ENCODE data around the gene LAMC1. TPM values are rescaled to one million over a fixed set of nuclear protein-coding genes. Genes with fewer than 3 reads are reported as not detected.
"Not testable (repeated sequence)": the region's sequence is repeated elsewhere in the genome, so short reads cannot be mapped to it uniquely, and the experiment has no call there.

LAMC1 gene
- total RNA-seq, 1 donor from 2014 or later, result 1,032 TPM

DNA sequence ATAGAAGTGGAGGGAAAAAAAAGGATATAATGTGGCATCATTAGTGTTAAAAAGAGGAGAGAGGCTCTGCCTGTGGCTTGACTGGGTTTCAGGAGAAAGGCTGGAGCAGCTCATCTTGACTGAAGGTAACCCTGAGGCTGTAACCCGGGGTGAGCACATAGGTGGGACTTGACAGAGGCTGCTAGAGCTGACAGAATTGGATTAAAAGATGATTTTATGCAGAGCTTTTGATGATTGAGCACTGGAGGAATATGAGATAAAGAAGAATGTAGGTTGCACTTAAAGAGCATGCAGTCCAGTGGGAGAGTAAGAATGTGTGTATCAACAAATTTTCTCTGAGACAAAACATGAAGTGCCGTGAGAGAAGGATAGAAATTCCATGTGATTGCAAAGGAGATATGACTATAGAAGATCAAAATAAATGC, 17.3 kb downstream of the LAMC1 start:
- no peak for DNase-seq (ENCODE audit: extremely low read depth, low read depth, low spot score)

DNA sequence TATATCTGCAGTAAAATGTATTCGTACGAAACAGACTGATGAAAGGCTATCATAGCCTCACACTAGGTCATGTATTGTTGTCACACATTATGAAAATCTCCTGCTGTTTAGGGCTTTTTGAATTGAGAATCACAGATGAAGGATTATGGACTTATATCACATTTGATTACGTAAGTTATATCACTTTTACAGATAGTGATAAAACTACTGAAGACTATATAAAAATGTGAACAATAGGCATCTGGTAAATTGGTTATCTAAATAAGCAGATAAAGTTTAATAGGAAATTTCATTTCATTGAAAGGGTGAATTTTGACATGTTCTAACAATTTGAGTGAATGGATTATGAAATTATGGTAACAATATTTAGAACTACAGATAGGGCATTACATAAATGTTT, 20.0 kb downstream of the LAMC1 start:
- DNase-seq (ENCODE audit: extremely low read depth, low read depth, low spot score), result no peak

DNA sequence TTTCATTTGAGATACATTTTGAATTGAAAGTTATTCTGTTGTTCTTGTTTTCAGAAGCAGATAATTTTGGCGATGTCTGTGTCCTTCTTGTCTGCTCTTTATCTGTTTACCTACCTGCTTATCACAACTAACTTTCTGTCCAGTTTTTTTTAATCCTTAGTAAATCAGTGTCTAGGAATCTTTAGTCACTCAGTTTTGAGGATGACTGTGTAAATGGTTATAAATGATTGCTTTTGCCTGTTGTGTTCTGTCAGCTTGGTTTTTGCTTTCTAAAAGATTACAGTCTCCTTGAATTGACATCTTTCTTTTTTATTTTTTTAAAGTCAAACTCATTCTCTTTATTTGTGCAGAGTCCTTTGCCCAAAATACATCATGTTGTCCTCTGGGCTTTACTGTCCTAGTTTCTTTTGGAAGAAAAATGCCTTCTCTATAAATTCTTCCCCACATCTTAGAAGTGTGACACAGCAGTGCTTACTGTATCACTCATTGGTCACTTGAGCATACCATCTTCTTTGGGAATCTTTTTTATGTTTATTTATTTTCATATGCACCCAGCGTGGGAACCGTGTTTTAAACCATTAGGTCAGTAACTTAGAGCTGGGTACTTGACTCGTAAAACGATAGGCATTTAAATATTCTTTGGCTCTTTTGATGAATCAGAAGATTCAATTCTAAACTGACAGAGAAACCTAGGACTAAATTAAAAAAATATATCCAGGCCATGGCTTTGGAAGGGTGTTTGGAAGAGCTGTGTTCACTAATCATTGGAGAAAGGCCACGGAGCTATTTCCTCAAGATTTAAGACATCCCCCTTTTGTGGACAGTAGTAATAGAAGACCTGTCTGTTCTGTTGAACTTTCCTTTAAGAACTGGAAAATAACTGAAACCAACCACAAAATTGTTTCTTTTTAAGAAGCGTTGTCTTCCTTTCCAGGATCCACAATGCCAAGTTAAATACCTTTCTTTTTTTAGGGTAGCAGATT, 20.9 kb downstream of the LAMC1 start:
- DNase-seq (ENCODE audit: extremely low read depth, low read depth, low spot score), result no peak

DNA sequence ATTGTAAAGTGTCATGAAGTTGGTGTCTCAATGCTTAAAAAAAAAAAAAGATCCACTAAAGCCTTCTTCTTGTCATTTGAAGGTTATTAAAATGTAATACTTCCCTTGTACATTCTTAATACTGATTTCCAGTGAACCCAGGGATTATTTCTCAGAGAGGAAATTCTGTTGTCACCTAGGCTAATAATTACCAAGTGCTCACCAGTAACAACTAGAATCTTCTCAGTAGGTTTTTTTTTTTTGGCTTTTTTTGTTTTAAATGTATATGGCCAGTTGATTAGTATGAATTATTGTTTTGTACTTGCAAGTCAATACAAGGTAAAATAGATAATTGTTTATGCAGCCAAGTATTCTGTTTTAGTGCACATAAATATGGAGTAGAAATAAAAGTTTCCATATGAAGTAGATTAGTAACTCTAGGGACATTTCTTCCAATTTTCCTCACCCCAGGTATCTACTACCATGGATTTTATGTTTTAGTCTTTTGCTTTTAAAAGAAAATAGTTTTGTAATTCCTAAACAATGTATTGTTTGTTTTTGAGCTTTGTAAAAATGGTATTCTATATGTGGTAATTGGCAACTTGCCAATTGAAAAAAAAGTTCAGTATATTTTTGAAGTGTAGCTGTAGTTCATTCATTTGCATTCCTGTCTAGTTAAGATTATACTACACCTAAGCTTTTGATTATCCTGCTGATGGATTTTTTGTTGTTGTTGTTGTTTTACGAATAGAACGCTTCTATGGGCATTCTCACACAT, 21.9 kb downstream of the LAMC1 start:
- no peak for DNase-seq (ENCODE audit: extremely low read depth, low read depth, low spot score)

DNA sequence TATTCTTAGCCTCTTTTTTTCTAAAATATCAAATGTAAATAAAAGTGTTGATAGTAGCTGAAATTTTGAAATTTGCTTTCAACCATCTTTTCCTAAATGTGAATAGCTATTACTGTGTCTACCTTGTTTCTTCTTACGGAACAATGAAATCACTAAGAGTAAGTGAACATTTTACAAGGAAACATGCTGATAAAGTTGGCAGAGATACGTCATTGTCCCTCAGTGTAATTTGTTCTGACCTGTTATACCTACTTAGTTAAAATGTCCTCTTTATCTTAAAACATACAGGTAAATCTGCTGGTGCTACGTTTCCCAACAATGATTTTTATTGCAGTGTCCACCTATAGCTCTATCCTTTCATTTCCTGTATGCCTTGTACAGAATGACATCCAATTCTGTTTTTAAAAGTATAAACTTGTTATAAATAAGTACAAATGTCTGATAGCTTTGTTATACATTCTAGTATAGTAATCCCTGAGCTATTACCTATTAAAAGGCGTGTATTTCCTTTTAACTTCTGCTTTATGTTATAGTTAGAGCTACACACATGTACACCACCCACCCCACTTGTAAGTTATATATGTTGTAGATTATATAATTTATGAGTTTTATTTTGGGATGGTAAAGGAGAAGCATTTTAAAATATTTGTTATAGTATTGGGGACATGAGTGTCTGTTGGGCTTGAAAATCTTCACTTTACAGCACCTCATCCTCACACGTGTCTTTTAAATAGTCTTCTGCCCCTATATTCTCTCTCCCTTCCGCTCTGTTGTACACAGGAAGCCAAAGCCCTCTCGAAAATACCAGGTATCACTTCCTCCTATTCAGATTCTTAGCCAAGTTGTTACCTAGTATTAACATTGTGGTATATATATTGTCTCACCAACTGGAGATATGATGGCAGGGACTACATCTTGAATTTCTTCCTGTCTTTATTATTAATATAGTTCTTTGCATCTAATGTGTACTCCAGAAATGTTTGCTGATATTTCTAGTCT, 25.2 kb downstream of the LAMC1 start:
- no peak for DNase-seq (ENCODE audit: extremely low read depth, low read depth, low spot score)

DNA sequence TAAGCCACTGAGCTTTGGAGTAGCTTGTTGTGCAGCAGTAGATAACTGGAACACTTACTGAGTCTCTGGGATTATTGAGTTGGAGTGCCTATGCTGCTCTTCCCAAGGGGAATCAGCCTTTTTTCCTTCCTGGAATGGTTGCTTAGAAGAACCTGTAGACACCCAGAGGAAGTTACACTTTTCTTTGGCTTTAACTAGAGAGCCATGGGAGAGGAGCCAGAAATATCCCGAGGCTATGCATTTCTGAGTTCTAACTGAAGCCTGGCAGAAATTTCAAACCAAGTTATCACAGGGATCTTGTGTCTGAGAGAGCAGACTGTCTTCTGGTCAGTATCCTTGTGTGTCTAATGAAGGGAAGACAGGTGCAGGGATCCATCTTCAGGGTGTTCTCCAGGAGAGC, 28.3 kb downstream of the LAMC1 start:
- no peak for DNase-seq (ENCODE audit: extremely low read depth, low read depth, low spot score)

DNA sequence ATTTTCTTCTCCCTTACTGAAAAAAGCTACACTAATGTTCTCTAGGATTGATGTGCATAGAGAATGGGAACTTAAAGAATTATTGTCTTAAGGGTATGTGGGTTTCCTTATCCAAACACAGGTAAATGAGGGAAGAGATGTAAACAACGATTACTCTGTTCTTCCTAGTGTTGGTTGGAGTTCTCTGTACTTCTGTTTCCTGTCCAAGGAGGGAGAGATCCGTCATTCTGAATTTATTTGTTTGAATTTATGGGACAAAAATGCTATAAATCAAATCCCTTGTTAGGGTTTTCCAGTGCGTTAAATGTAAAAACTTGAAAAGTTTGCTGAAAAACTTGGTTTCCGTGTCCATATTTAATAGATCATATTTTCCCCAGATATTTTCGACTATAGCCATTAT, 29.6 kb downstream of the LAMC1 start:
- no peak for DNase-seq (ENCODE audit: extremely low read depth, low read depth, low spot score)

DNA sequence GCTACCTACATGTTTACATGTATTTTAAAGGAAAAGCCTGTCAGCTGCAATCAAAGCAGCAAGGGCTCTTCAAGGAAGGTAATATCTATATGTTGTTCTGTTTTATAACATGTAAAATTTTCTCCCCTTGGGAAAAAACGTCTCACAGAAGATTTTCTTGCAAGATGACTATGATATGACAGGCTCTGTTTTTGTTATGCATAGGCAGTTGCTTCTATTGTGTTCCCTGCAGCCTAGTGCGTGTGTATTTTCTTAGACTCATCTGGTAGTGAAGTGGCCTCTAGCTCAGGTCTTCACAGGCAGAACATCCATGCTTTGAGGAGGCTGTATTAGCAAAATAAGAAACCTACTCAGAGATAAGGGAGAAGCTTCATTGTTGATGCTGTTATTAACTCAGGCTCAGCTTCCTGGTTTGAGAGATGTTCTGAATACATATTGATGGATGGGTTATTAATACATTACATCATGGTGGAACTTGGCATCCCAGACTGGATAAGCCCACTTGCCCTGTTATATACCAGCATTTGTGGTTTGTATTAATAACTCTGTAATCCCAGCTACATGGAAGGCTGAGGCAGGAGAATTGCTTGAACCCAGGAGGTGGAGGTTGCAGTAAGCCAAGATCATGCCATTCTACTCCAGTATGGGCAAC, 35.8 kb downstream of the LAMC1 start:
- no peak for DNase-seq (ENCODE audit: extremely low read depth, low read depth, low spot score)

DNA sequence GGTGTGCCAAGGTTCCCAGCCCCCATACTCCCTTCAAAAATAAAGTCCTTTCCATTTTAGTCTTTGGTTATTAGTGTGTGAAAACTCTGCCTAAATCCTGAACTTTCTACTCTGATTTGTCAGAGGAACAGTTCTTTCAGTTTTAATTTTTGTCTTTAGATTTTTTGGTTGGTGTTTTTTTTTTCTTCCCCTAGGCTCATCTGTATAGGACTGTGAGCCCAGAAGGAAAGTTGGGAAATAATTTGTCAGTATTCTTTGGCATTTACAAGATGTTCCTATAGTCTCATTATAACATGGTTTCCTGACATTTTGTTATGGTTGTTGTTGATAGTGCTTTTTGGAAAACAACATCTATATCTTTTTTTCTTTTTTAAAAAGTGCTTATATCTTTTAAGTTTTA, 38.0 kb downstream of the LAMC1 start:
- DNase-seq (ENCODE audit: extremely low read depth, low read depth, low spot score), result no peak

DNA sequence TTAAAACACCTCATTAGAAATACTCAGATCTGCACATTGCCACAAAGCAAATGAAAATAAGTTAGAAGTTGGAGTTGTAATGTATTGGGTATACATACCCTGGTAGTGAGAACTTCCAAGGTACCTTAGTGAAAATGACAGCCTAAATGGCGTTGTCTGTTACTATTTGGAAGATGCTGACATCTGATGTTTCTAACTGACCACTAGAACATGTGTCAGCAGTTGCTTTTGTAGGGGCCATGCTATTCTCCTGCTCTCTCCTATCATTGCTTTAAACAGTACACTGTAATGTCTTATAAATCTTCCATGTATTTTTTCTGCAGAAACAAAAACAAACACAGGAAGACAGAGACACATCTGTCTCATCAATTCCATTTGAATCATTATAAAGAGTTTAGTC, 40.1 kb downstream of the LAMC1 start:
- DNase-seq (ENCODE audit: extremely low read depth, low read depth, low spot score), result no peak

DNA sequence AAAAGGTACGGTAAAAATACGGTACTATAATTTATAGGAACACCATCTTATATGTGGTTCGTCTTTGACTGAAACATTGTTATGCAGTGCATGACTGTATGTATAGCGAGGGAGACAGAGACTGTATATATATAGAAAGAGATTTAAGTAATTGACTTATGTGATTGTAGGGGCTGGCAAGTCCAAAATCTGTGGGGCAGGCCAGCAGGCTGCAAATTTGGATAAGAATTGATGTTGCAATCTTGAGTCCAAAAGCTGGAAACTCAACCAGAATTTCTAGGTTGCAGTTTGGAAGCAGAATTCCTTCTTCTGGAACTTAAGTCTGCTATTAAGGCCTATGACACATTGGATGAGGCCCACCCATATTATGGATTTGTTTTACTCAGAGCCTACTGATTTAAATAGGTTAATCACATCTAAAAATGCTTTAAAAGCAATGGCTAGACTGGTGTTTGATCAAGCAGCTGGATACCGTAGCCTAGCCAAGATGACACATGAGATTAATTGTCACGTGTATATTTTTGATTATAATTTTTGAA, 42.0 kb downstream of the LAMC1 start:
- no peak for DNase-seq (ENCODE audit: extremely low read depth, low read depth, low spot score)

DNA sequence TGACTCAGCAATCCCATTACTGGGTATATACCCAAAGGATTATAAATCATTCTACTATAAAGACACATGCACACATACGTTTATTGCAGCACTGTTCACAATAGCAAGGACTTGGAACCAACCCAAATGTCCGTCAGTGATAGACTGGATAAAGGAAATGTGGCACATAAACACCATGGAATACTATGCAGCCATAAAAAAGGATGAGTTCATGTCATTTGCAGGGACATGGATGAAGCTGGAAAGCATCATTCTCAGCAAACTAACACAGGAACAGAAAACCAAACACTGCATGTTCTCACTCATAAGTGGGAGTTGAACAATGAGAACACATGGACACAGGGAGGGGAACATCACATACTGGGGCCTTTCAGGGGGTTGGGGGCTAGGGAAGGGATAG, 43.2 kb downstream of the LAMC1 start:
- not testable (repeated sequence) for DNase-seq (ENCODE audit: extremely low read depth, low read depth, low spot score)

DNA sequence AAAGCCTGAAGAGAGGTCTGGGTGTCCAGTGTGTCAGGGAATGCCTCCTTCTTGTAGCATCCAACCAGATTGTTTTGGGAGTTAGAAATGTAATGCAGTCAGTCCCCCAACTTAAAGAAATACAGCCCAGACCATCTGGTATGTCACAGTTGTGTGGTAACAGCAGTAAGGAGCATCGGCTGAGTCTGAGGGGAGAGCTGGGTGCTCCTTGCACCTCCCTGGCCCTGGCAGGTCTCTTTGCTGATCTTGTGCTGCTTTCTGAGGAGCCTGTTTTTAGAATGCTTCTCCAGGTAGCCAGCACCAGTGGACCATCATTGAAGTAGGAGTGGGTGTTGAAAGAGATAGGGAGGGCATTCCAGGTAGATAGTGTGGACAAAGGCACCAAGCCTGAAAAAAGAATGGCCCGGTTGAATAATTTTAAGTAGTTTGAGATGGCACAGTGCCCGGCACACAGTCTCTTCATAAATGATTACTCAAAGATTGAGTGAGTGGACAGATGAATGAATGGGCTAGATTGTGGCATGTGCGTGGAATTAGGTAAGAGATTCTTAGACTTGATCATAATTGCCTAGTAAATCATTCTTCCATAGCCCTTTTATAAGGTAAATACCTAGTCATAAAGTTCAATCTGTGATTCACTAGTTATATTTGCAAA, 46.5 kb downstream of the LAMC1 start:
- no peak for DNase-seq (ENCODE audit: extremely low read depth, low read depth, low spot score)

DNA sequence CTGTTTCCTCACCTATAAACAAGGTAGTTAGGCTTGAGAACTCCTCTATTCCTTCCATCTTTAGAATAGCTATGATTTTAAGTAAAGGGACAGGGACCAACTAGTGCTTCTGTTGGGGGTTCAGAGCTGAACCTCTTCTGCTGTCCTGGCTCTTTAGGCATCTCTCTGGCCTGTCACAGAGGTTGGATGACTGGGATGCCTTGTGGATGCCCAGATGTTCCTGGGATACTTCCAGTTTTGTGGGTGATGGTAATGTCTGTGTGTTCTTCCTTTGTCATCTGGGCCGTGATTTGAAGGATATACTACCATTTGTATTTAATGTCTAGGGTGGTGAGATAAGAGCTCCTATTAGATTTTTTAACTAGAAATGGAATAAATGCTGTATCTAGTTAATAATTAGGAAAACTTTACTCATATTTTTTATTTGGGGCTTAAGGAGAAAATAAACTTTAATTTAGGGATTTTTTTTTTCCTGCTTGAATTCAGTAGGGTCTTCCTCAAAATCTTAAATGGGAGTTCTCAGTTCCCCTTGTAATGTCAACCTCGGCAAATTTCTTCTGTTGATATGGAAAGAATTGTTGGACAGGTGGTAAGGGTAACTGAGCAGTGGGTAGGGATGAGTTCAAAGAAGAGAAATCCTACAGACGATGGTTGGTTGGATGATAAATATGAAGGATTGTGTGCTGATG, 47.2 kb downstream of the LAMC1 start:
- no peak for DNase-seq (ENCODE audit: extremely low read depth, low read depth, low spot score)

DNA sequence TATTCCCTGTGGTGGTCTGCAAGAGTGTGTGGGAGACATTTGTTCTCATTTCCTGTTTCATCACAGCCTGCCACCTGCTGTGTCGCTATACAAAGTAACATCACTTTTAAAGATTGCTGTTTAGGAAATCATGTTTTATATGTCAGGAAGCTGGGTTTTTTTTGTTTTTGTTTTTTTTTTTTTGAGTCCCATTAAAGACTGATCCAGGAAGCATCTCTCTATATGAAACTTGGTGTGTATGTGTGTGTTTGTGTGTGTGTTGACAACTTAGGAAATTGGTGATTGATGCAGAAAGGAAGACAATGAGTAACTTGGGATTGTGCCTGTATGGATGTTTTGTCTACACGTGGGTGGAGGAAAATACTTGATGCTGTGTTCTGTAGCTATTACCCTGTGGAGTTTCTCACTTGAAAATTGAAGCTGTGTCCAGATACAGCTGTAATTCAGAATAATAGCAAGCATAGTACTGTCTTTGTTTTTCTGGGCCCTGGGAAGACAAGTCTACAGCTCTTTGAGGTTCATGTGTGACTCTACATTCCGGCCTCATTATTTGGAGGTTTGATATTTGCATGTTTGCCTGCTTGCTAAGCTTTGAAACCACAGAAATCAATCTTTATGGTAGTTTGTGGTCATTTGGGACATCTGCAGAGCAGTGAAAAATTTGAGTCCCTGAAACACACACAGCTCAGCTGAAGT, 47.9 kb downstream of the LAMC1 start:
- DNase-seq (ENCODE audit: extremely low read depth, low read depth, low spot score), result peak; percentile 82

DNA sequence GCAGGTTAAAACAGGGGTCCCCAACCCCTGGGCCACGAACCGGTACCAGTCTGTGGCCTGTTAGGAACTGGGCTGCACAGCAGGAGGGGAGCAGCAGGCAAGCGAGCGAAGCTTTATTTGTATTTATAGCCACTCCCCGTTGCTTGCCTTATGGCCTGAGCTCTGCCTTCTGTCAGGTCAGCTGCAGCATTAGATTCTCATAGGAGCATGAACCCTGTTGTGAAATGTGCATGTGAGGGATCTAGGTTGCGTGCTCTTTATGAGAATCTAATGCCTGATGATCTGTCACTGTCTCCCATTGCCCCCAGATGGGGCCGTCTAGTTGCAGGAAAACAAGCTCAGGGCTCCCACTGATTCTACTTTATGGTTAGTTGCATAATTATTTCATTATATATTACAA, 49.4 kb downstream of the LAMC1 start:
- DNase-seq (ENCODE audit: extremely low read depth, low read depth, low spot score), result not testable (repeated sequence)

DNA sequence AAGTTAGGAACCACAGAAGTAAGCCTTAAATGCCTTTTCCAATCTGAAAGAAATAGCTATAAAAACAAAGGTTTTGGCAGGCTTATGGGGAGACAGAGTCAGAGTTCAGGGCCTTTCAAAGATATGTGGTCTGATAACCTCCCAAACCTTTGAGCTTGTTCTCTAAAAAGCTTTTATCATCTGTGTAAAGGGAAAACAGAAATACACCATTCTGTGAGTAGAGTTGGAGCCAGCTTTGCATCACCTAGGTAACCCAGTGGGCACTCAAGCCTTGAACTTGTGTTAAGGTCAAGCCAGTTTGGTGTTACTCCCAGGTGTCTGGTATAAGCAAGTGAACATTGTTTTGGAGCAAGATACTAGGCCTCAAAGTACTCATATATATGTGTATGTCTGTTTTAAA, 50.1 kb downstream of the LAMC1 start:
- no peak for DNase-seq (ENCODE audit: extremely low read depth, low read depth, low spot score)

DNA sequence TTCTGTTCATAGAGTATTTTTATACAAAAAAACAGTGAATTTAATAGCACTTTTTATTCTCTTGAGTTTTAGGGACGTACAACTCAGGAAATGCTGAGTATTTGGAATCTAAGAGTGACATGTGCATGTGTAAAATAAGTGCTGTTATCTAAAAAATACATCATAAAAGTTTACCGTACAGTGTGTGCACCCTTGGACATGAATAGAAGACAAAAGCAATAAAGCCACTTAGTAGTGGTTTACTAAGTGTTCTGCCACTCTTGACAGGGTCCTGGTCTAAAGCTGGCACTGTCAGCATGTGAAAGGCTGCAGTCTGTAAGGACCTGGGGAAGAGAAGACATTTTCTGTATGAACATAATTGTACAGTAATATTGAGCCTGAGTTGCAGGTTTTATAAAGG, 51.0 kb downstream of the LAMC1 start:
- DNase-seq (ENCODE audit: extremely low read depth, low read depth, low spot score), result no peak

Data from glomerular endothelial cell (primary cell).